HL-60/S4 (cell line): ENCODE results near the gene ATP5ME.

Experiments
- in situ Hi-C: fragments of 300-500 bp; cut with MboI; formaldehyde crosslinking; loops from 2 replicates; pipeline ENCODE4 v1.14.3; 2022; ENCODE audit warnings: low sequenced_read_pairs

Gene ATP5ME

DNA sequence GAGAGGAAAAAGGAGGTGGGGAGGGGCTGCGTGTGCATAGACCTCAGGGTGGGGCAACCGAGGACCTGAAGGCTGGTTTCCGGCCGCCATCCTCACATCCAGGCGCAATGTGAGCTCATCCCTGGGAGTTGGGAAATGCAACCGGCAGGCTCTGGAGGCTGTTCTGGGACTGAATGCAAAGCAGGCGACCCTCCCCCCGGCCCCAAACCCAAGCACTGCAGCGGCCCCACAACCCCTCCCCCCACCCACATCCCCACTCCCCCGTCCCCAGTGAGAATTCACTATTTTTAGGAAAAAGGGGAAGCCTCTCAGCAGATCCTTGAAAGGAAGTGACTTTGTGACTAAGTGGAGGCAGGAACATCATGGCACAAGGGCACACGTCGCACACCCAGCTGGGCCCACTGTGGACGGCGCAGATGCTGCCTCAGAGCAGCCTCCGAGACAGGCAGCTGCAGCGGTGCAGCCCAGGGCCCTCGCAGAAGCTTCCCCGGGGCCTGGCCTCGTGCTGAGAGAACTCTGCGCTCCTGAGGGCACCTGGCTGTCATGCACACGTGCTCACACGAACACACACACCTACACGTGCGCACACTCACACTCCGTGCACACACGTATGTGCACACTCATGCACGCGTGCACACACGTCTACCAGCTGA is 50.0 kb downstream of the ATP5ME start:
- in situ Hi-C loops = no loop called here

DNA sequence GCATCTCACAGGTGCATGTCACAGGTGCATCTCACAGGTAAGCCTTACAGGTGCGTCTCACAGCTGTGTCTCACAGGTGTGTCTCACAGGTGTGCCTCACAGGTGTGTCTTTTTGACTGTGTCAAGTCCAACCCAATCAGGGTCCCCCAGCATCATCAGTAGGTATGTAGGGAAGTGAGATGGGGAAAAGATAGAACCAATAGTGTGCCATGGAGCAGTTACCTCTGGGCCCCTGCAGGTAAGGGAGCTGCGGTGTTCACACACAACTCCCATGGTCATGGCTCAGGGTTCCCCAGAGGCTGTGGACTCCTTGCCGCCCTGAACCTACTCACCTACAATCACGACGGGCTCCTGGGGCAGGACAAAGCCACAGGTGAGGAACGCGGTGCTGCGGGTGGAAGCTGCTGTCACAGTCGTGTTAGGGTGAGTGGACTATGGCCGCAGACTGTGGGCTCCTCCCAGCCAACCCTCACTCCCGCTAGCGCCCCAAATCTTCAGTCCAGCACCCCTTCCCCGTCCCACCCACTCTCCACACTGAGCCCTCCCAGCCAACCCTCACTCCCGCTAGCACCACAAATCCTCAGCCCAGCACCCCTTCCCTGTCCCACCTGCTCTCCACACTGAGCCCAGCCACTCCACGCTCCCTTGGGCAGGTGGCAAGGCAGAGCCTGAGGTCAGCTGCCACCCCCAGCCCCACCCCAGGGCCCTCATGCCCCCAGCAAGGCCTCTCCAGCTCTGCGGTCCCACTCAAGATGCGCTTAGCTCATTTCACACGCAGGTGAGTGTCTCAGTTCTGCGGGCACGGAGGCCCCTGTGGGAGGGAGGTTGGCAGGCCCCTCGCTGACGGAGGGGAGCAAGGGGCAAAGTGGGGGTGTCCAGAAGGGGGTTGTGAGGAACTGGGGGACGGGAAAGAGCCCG is 50.8 kb downstream of the ATP5ME start:
- in situ Hi-C loops = no loop called here
